Testis (tissue), 3 donors: ENCODE data around the gene AKNA. TPM values are rescaled to one million over a fixed set of nuclear protein-coding genes. Genes with fewer than 3 reads are reported as not detected.

ENCODE experiments used
- DNase-seq: peaks from one replicate; pipeline ENCODE4 v3.0.0-alpha.2; 2019
- H3K27ac ChIP-seq, 2 donors: fragments of 200-600 bp; sonication (generic); one replicate each; pipeline ENCODE4 v1.5.1; 2019
- H3K27me3 ChIP-seq: fragments of 200-600 bp; sonication (generic); one replicate; pipeline ENCODE4 v1.5.1; 2019
- H3K36me3 ChIP-seq: fragments of 200-600 bp; sonication (generic); one replicate; pipeline ENCODE4 v1.5.1; 2017; ENCODE audit warnings: low read depth; ENCODE audit errors: missing control alignments
- H3K4me1 ChIP-seq: fragments of 200-600 bp; sonication (generic); one replicate; pipeline ENCODE4 v1.5.1; 2019
- H3K4me3 ChIP-seq, 2 donors: fragments of 200-600 bp; sonication (generic); one replicate each; pipeline ENCODE4 v1.5.1; 2017 to 2019
- H3K9me3 ChIP-seq: fragments of 200-600 bp; sonication (generic); one replicate; pipeline ENCODE4 v1.5.1; 2017
- POLR2A ChIP-seq: fragments of 450-650 bp; IDR thresholded peaks from one replicate; pipeline ENCODE4 v1.6.1; 2017; ENCODE audit warnings: antibody characterized with exemption, mild to moderate bottlenecking, moderate library complexity
- WGBS, 2 donors: methylation state at CpG; one replicate each; pipeline ENCODE4 v1.1.5; 2018; 5-methylcytosine and 5-hydroxymethylcytosine counted together
- intact Hi-C: fragments of 100-400 bp; cut with DNase I; formaldehyde crosslinking; loops from one replicate; pipeline ENCODE4 v1.15.1; 2023; ENCODE audit warnings: low total_unique reads
- polyA plus RNA-seq: library from polyadenylated mRNA; stranded (reverse); fragments of 350-450 nt; fragmentation: Illumina TruSeq; extraction: RNeasy Lipid Tissue Mini Kit (QIAGEN cat#74804); gene quantifications from one replicate; pipeline ENCODE4 v1.2.3, GENCODE V29; 2014; ENCODE audit warnings: low read depth, low replicate concordance; ENCODE audit not compliant: insufficient read depth
- total RNA-seq, 2 donors: library from RNA; depleted of rRNA; stranded (reverse); fragments of >200 nt; gene quantifications; one replicate each; pipeline ENCODE4 v1.2.3, GENCODE V29; 2016
- TF ChIP-seq, protein P1 (sequence below), 3 experiments: fragments of 450-650 bp in 2 of 3; fragments of 200-600 bp in 1 of 3; sonication (generic) in 1 of 3; IDR thresholded peaks; one replicate each; pipeline ENCODE4 v1.5.1; 2016 to 2019; ENCODE audit warnings: antibody characterized with exemption in 3 of 3, mild to moderate bottlenecking in 2 of 3, moderate library complexity in 1 of 3

AKNA gene
- total and polyA plus RNA-seq, 3 donors from 2014 or later = 20.6 to 31.5 (median 21.2) TPM

- WGBS, 2 donors = 71 to 85% methylated on average over 6 of the region's 6 CpGs
Observed at GRCh38 chr9:114429488-114429887, 41.7 kb upstream of the AKNA start.

DNA sequence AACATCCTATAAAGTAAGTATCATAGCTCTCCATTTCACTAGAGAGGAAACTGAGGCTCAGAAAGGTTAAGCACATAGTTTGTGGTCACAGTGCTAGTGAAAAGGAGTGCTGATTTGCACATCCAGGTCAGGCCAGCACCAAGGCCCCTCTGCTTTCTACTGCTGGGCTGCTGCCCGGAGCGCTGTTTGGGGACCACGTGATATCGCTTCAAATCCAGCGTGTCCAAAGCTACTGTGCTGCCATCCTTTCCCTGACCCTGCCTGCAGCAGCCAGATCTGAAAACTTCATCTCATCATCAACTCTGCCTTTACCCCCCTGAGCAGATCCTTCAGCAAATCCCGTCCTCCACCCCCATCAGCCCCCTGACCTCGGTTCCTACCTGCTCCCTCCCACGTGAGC is 40.7 kb upstream of the AKNA start:
- no peaks in the 10 kb centered on the region for H3K36me3 ChIP-seq
- no peak overlapping the region for H3K4me3 ChIP-seq
- no peak overlapping the region for H3K27ac ChIP-seq
- 80 to 82% methylated on average over 8 of the region's 8 CpGs for WGBS, 2 donors
- no peak for DNase-seq
- intact Hi-C loops = no loop called here
- no peak for TF ChIP-seq POLR2A
- TF ChIP-seq, protein P1, sequence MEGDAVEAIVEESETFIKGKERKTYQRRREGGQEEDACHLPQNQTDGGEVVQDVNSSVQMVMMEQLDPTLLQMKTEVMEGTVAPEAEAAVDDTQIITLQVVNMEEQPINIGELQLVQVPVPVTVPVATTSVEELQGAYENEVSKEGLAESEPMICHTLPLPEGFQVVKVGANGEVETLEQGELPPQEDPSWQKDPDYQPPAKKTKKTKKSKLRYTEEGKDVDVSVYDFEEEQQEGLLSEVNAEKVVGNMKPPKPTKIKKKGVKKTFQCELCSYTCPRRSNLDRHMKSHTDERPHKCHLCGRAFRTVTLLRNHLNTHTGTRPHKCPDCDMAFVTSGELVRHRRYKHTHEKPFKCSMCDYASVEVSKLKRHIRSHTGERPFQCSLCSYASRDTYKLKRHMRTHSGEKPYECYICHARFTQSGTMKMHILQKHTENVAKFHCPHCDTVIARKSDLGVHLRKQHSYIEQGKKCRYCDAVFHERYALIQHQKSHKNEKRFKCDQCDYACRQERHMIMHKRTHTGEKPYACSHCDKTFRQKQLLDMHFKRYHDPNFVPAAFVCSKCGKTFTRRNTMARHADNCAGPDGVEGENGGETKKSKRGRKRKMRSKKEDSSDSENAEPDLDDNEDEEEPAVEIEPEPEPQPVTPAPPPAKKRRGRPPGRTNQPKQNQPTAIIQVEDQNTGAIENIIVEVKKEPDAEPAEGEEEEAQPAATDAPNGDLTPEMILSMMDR (IDR thresholded peaks at IDR 0.05) = no peak
- no peaks in the 10 kb centered on the region for H3K27me3 ChIP-seq
- H3K4me1 ChIP-seq = no peaks in the 10 kb centered on the region
- H3K9me3 ChIP-seq = no peaks in the 10 kb centered on the region

More at GRCh38 chr9:114429488-114429887, 41.7 kb upstream of the AKNA start:
- no peaks in the 10 kb centered on the region for H3K27me3 ChIP-seq
- H3K27ac ChIP-seq = no peak overlapping the region
- TF ChIP-seq, protein P1 (IDR thresholded peaks at IDR 0.05) = no peak
- DNase-seq = no peak
- H3K4me1 ChIP-seq = no peaks in the 10 kb centered on the region
- intact Hi-C loops = no loop called here
- no peaks in the 10 kb centered on the region for H3K9me3 ChIP-seq
- no peak overlapping the region for H3K4me3 ChIP-seq
- H3K36me3 ChIP-seq = no peaks in the 10 kb centered on the region

- Histone ChIP-seq H3K36me3 (no peaks in the 10 kb centered on the region), H3K4me3 (no peak overlapping the region), H3K4me1 (no peaks in the 10 kb centered on the region), H3K27ac (no peak overlapping the region), H3K27me3 (no peaks in the 10 kb centered on the region), H3K9me3 (no peaks in the 10 kb centered on the region)
- WGBS, 2 donors = 88% methylated on average over 4 of the region's 4 CpGs
- TF ChIP-seq, protein P1 (IDR thresholded peaks at IDR 0.05) = no peak
- no peak for TF ChIP-seq POLR2A
- no peak for DNase-seq
- intact Hi-C loops = no loop called here
Observed at GRCh38 chr9:114427644-114428043, 39.9 kb upstream of the AKNA start.

- Histone ChIP-seq H3K4me3 (no peak overlapping the region), H3K4me1 (no peaks in the 10 kb centered on the region), H3K27ac (no peak overlapping the region), H3K27me3 (no peaks in the 10 kb centered on the region), H3K36me3 (no peaks in the 10 kb centered on the region), H3K9me3 (no peaks in the 10 kb centered on the region)
- TF ChIP-seq, protein P1 (IDR thresholded peaks at IDR 0.05) = no peak
- no peak for TF ChIP-seq POLR2A
- WGBS, 2 donors = 82 to 89% methylated on average over 17 to 18 of the region's 18 CpGs
- DNase-seq = no peak
- intact Hi-C loops = no loop called here
Observed at GRCh38 chr9:114426046-114426948, 38.5 kb upstream of the AKNA start.

- Histone ChIP-seq H3K4me3 (no peak overlapping the region), H3K9me3 (no peaks in the 10 kb centered on the region), H3K4me1 (no peaks in the 10 kb centered on the region), H3K27me3 (no peaks in the 10 kb centered on the region), H3K27ac (no peak overlapping the region), H3K36me3 (no peaks in the 10 kb centered on the region)
- no peak for DNase-seq
- 83 to 89% methylated on average over 10 to 11 of the region's 11 CpGs for WGBS, 2 donors
- TF ChIP-seq, protein P1 (IDR thresholded peaks at IDR 0.05) = no peak
- no peak for TF ChIP-seq POLR2A
- intact Hi-C loops = no loop called here
Observed at GRCh38 chr9:114425126-114425525, 37.3 kb upstream of the AKNA start.
